Measurements from ENCODE around the gene LARGE1.

The LARGE1 gene

DNA sequence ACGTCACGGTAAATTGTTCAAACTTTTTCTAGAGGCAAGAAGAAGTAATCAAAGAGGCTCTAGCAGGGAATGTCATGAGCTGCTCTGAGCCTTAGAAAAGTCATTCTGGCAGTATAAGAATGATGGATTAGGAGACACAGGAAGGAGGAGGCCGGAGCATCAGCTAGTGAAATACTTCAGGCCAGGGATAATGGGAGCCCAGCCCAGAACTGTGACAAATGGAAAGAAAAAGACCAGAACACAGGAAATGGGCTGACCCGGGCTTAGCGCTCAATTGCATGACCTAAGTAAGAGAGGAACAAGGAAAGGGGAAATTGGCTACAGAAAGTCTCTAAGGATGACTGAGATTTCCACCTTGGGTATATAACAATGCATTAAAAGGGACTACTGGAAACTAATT is 108.6 kb downstream of the LARGE1 start:
- DNase-seq: no peak

DNA sequence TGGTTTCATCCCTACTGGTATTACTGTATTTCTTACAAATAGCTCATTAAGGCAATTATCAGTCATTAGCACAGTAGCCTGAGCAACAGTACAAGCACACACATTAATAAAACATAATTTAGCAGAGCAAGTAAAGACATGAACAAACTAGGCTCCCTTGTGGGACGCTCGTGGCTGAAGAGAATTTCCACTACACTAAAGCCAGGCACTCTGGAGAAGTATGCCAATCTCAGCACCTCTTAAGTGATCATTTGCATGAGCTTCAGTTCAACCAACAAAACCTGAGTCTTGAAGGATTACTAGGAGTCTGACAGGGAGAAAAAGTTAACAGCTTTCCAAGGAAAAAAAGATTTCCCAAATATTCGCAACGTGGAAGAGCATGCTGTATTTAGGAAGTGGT is 109.1 kb downstream of the LARGE1 start:
- no peak for DNase-seq

DNA sequence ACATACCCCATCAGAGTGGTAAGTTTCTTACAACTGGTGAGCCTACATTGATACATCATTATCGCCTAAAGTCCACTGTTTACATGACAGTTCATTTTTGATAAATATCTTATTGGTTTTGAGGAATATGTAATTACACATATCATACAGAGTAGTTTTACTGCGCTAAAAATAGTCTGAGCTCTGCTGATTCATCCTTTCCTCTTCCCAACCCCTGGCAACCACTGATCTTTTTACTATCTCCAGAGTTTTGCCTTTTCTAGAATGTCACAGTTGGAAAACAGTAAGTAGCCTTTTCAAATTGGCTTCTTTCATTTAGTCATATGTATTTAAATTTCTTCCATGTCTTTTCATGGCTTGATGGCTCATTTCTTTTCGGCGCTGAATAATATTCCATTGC is 112.8 kb downstream of the LARGE1 start:
- no peak for DNase-seq

DNA sequence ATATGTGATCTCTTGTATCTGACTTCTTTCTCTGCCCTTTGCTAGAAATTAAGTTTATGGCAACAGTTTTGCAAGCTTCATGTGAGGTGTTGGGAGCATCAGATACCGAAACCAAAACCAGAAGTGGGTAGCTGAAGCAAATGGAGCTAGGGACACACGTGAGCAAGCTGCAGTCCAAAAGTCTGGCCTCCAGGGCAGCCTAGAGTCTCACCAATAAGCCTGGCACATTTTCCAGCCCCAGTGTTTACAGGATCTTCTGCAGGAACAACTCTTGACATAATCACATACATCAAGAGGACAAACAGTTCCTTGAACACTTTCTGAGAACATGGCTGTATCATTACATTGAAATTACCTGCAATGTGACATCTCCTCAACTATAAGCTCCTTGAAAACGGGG is 114.1 kb downstream of the LARGE1 start:
- DNase-seq: no peak

DNA sequence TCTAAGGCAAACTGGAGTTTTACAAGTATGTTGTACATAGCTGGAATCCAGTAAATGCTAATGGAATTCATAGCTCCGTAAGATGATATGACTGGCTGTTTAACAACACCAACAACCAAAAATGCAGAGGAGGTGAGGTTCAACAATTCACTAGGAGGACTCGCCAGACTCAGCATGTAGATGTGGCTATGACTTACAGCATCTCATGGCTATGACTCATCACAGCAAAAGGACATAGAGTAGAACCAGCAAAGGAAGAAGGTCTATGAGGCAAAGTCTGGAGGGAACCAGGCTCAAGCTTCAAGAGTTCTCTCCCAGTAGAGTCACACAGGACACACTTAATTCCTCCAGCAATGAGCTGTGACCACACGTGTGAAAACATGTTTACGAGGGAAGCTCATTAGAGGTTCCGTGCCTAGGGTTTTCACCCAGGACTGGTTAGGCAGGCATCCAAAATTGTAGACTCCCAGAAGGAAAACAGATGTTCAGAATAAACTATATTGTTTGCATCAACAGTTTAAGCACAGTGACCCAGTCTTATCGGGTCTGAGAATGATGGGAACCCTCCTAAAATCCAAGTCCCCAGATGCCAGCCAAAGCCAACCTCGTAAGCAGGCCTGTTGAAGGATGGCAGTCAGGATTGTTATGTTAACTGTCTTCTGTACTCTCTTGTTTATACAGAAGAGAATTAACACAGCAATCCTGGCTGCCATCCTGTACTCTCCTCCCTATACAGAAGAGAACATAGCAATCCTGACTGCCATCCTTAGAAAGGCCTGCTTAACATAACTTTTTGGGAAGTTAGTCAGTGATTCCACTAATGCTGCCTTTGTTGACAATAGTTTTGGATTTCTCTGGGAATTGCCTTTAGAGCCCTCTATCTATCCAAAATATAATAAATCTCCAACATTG is 116.6 kb downstream of the LARGE1 start:
- DNase-seq: no peak

DNA sequence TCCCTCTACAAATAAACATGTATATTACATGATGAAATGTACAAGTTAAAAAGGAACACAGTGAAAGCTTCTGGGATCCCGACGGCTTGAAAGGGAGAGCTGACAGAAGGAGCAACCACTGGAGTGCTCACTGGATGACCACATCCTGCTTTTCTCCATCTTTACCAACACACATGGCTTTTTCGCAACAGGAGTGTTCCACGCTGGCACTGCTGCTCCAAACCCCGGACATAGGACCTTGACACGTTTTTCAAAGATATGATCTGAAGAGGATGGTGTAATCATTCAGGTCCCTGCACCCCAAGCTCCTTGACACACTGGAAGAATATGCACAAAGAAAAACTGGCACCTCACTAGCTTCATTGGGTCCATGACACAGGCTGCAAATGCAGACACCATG is 121.9 kb downstream of the LARGE1 start:
- no peak for DNase-seq

DNA sequence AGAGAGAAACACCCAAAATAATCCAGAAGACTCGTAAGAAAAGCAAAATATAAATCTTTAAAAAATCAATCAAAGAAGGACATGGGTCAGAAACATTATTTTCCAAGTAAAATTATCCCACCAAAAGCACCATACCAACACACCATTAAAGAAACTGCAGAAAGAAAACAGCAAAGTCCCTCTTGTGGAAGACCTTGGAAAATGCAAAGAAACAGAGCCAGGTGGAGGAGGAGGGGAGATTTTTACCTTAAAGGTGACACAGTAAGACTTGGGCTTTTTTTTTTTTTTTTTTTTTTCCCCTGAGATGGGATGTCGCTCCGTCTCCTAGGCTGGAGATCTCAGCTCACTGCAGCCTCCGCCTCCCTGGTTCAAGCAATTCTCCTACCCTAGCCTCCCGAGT is 123.8 kb downstream of the LARGE1 start:
- DNase-seq: no peak

DNA sequence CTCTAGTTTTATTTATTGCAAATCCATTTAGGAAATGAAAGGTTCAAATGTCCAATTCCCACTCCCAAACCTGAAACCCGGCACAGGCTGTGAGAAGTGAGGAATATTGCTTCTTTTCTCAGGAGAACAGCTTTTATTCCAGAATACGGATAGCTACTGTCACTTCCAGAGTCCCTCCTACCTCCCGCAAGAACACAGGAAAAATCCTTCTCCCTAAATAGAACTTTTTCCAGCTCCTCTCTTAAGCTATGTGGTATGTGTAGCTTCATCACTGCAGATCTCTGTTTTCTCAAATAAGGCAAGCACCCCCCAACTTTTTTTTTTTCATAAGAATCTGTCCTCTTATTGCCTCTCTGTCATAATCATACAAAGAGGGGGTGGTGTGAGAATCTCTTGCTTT is 126.8 kb downstream of the LARGE1 start:
- no peak for DNase-seq

DNA sequence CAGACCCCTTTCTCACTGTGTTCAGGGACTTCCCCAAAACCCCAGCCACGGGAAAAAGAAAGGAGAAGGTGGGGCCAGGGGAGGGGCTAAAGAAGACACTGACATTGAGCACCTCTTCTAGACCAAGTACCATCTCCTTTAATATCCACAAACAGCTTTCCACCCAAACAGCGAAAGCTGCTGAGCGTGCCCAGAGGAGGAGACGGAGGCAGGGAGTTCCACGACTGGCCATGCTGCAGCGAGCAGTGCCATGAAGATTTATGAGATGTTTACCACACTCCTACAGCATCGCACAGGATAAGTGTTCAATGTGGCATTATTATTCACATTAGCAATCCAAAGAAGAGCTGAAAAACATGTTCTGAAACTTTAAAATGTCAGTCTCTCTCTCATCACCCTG is 127.4 kb downstream of the LARGE1 start:
- DNase-seq: no peak

DNA sequence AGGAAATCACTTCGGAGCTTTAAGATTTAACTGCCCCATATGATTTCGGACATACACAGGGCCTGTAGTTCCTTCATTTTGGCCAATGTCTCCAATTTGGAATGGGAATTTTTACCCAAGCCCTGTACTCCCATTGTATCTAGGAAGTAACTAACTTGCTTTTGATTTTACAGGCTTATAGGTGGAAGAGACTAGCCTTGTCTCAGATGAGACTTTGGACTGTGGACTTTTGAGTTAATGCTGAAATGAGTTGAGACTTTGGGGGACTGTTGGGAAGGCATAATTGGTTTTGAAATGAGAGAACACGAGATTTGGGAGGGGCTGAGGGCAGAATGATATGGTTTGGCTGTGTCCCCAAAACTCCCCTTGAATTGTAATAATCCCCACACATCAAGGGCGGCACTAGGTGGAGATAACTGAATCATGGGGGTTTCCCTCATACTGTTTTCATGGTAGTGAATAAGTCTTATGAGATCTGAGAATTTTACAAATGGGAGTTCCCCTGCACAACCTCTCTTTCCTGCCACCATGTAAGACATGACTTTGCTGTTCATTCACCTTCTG is 130.5 kb downstream of the LARGE1 start:
- DNase-seq: no peak

DNA sequence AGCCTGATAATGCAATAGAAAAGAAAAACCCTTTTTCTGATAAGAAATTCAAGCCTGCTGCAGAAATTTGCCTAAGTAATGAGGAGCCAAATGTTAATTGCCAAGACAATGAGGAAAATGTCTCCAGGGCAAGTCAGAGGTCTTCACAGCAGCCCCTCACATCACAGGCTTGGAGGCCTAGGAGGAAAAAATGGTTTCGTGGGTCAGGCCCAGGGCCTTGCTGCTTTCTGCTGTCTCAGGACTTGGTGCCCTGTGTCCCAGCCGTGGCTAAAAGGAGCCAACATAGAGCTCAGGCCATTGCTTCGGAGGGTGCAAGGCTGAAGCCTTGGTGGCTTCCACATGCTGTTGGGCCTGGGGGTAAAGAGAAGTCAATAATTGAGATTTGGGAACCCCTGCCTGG is 131.3 kb downstream of the LARGE1 start:
- DNase-seq: no peak

DNA sequence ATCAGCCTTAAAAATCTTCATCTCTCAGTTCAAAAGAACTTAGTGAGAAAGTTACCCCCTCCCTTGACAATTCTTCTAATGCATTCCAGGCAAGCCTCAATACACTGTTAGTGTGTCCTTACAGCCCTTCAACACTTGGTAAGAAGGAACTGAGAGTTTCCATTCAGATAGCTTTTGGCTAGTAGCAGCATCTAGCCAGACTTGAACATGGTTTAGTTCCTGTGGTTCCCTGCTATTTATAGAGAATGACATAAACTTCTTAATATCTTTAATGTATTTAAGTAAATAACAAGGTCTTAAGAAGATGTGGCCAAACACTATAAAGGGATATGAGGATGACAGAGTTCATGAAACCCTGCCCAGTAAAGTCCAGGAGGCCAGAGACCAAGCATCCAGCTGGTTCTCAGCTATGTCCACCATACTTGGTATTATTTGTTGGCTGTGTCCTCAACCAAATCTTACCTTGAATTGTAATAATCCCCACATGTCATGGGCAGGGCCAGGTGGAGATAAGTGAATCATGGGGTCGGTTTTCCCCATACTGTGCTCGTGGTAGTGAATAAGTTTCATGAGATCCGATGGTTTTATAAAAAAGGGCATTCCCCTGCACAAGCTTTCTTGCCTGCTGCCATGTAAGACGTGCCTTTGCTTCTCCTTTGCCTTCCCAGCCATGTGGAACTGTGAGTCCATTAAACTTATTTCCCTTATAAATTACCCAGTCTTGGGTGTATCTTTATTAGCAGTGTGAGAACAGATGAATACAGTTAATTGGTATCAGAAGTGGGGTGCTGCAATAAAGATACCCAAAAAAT is 132.4 kb downstream of the LARGE1 start:
- no peak for DNase-seq

DNA sequence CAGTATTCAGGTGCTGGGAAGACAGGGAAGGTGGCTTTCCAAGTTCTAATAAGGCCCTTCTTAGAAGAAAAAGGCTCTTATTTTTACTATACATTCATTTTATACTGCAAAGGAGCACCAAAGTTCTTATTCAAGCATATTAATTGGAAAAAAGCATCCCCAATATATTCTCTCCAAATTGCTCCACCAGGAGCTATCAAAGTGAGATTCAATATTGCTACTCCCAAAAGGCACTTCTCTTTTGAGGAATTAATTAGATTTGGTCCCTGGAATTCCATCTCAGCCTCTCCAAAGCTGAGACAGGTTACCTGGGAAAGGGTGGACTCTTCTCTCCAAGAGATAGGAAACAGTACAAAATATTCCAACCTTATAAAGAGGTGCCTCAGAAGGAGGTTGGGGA is 134.1 kb downstream of the LARGE1 start:
- DNase-seq: no peak

DNA sequence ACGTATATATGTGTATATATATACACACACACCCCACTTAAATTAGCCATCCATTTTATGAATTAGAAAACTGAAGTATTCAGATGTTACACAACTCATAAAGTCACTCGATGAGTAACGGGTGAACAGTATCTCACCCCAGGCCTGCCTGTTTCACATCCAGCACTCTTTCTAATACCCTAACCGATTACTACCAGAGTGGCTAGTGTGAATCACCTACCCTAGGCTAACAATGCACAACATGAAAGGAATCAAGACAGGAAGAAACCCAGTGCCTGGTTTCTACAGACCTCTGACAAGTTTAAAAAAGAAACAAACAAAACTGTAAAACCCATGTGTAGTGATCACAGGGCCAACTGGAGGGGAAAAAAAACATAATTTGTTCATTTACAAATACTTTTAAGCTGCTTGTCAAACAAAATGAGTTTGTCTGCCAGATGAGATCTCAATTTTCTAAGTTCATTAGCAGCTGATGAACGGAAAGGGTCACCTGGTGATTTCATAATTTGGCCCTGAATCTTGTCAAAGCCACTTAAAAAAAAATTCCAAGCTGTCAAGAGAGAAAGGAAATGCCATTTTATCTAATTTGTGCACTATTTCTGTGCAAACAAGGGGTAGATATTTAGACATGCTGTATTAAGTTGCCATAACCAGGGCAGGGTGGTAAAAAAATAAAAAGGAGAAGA is 134.8 kb downstream of the LARGE1 start:
- DNase-seq: no peak

DNA sequence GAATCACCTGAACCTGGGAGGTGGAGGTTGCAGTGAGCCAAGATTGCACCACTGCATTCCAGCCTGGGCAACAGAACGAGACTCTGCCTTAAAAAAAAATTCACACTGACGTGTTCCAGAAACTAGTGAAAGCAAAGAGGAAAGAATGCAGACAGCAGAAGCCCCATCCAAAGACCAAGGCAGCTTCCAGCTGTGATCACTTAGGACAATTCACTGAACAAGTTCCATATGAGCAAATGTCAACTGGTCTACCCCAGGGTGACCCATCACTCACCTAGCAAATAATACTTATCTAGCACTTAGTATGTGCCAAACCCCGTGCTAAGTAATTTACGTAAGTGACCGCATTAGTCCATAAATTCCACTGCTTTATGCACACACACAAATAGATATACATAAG is 138.9 kb downstream of the LARGE1 start:
- DNase-seq: no peak

DNA sequence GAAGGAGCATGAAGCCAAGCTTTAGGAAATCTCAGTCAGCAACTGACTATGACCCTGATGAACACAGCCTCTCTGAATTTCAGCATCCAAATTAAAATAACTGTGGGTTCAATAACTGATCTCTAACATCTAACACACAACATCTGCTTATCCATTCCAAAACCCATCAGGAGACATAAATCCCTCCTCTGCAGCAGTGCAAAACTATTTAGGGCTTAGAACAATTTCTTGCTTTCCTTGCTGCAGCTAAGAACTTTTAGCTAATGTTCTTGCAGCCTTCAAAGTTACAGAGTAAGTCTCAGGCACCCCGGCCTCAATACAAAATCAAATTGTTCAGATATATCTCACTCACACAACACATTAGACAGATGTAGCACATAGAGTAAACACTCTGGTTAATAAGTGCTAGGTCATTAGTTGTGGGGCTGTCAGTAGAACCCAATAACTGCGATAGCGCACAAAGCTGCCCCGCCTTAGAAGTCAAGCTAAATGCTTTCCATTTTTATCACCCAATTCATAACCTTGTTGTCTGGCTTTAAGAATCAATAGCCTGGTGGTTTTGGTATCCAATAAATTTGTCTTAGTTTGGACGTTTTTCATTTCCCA is 139.6 kb downstream of the LARGE1 start:
- DNase-seq: no peak

DNA sequence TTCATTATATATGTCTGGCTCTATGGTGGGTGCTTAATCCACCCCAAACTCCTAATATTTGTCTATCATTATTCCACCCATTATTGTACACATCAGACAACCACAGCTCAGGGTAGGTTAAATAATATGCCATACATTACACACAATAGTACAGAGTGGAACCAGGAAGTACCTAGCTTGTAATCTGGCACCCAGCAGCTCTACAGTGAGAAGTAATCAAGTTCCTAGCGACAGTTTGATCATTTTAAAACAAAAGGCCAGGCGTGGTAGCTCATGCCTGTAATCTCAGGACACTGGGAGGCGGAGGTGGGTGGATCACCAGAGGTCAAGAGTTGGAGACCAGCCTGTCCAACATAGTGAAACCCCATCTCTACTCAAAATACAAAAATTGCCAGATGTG is 141.0 kb downstream of the LARGE1 start:
- no peak for DNase-seq

DNA sequence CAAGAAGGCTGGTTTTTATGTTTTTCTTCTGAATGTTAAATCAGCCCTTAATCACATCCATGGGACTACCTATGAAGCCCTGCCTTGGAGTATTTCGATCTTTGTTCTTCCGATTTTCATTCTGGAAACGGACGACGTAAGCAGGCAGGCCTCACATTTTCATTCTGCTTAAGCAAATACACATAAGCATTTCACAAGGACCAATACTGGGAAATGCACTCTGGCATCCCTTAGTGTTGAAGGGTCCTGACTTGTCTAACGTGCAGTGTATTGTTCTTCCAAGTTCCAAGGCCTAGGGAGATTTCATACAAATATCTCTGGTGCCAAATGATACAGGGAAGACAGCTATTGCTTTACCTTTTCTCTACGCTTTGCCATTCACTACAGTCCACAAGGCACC is 143.8 kb downstream of the LARGE1 start:
- no peak for DNase-seq

DNA sequence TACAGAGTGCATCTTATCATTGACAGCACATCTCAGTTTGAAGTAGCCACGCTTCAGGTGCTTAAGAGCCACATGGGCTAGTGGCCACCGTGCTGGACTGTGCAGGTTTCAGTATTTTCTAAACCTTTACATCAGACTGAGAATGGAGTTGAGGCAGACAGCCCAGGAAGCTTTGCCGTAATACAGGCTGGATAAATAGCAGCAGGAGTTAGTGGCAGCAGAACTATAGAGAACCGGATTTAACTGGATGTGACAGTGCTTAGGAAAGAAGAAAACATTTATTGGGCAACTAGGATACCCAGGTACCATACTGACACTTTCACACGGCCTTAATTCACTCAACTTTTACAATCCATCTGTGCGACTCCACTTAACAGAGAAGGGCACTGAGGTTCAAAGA is 145.5 kb downstream of the LARGE1 start:
- DNase-seq: no peak

DNA sequence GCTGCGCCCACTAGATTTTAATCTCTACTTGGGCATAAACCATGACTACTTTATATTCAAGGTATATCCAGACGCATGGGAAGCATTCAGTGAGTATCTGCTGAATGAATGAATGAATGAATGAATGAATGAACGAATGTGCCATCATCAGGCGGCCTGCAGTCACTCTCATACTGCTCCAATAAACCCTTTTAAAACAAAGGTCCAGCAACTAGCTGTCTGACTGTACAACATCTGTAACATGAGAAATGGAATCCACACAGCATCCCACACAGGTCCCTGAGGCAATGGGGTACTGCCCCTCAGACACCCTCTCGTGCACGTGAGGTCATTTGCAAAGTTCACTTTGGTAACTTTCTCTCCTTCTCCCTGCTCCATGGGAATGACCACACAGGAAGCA is 147.5 kb downstream of the LARGE1 start:
- no peak for DNase-seq

DNA sequence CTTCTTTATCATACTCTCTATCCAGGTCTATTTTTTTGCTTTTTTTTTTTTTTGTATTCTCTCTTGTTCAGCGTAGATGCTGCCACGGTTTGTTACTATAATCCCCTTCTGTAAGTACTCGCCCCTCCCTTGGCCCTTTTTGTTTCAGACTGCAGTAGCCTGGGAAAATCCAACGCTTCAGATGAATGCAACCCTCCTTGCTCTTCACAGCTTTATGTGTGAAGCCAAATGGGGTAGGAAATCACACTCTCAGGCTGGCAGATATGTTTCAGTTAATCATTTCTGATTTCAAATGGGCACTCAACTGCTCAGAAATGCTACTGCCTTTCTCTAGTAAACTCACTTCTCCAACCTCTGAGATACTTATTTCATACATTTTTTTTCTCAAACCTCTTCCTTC is 149.1 kb downstream of the LARGE1 start:
- no peak for DNase-seq

DNA sequence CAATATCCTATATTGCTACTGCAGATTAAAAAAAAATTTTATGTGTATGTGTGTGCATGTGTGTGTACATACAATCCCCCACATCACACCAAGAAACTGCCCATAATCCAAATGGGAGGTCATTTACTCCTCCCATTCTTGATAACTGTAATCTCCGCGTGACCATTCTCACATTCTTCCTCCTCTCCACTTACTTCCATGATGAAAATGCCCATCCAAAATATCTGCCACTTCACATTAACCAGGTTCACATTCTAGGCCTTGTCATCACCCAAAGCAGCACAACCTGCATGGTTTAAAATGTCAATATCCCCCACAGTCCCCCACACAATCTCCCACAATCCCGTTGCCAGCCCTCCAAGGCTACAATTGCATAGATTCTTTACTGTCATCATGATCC is 149.6 kb downstream of the LARGE1 start:
- DNase-seq: no peak

DNA sequence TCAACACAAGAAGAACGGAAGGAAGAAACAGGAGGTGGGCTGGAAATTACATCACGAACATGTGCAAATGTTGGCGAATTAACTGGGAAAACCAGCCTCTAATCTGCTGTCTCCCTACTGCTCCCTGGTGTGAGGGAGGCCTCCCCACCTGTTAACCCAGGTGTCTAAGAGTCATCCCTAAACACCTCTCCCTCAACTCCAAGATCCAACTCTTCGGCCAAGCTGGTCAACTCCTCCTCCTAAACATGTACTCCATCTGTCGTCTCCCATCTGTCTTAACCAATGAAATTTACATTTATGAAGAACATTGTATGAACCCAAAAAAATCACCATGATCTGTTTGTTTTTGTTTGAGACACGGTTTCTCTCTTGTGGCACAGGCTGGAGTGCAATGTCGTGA is 154.2 kb downstream of the LARGE1 start:
- DNase-seq: no peak
